HG02610 (cell line): ENCODE data around the gene FBXO42.

Source experiments
- ATAC-seq: cut with Tn5 transposase; IDR thresholded peaks from one replicate; pipeline ENCODE4 v1.9.1; 2021; ENCODE audit warnings: mild to moderate bottlenecking, moderate library complexity; ENCODE audit not compliant: unreplicated experiment

Gene FBXO42

GRCh38 chr1:16326833-16327404 is 25.4 kb downstream of the FBXO42 start:
- no peak for ATAC-seq

- ATAC-seq: no peak
Measured at GRCh38 chr1:16324456-16324890, 27.8 kb downstream of the FBXO42 start.

GRCh38 chr1:16321176-16321867 is 31.0 kb downstream of the FBXO42 start:
- no peak for ATAC-seq

GRCh38 chr1:16318555-16318954 is 33.7 kb downstream of the FBXO42 start:
- no peak for ATAC-seq

- ATAC-seq: no peak
Measured at GRCh38 chr1:16315437-16315836, 36.8 kb downstream of the FBXO42 start.

GRCh38 chr1:16307222-16307621 is 45.1 kb downstream of the FBXO42 start:
- ATAC-seq: no peak

GRCh38 chr1:16302709-16303627 is 49.3 kb downstream of the FBXO42 start:
- no peak for ATAC-seq

- no peak for ATAC-seq
Measured at GRCh38 chr1:16300436-16300835, 51.8 kb downstream of the FBXO42 start.

- ATAC-seq: no peak
Measured at GRCh38 chr1:16298653-16299052, 53.6 kb downstream of the FBXO42 start.

GRCh38 chr1:16296643-16297042 is 55.6 kb downstream of the FBXO42 start:
- ATAC-seq: no peak

GRCh38 chr1:16294219-16295212 is 57.8 kb downstream of the FBXO42 start:
- no peak for ATAC-seq

GRCh38 chr1:16293538-16293937 is 58.7 kb downstream of the FBXO42 start:
- ATAC-seq: no peak

- no peak for ATAC-seq
Measured at GRCh38 chr1:16292739-16293138, 59.5 kb downstream of the FBXO42 start.

GRCh38 chr1:16289959-16290358 is 62.3 kb downstream of the FBXO42 start:
- no peak for ATAC-seq

GRCh38 chr1:16286122-16286521 is 66.2 kb downstream of the FBXO42 start:
- no peak for ATAC-seq

GRCh38 chr1:16281765-16282164 is 70.5 kb downstream of the FBXO42 start:
- ATAC-seq: no peak

- ATAC-seq: no peak
Measured at GRCh38 chr1:16279186-16279585, 73.1 kb downstream of the FBXO42 start.

GRCh38 chr1:16276302-16277030 is 75.8 kb downstream of the FBXO42 start:
- no peak for ATAC-seq

- no peak for ATAC-seq
Measured at GRCh38 chr1:16275591-16275990, 76.7 kb downstream of the FBXO42 start.

GRCh38 chr1:16267690-16268180 is 84.5 kb downstream of the FBXO42 start:
- no peak for ATAC-seq
